ENCODE measurements around the gene HLA-E.
"Not testable (repeated sequence)": the region's sequence is repeated elsewhere in the genome, so short reads cannot be mapped to it uniquely, and the experiment has no call there.

Gene HLA-E

GRCh38 chr6:30500421-30501355 lies 11.4 kb downstream of the HLA-E start:
- in situ Hi-C loops (cut with MboI; ENCODE audit: low sequenced_read_pairs) = no loop called here

GRCh38 chr6:30507849-30508827 lies 18.8 kb downstream of the HLA-E start:
- in situ Hi-C loops (cut with MboI; ENCODE audit: low sequenced_read_pairs) = no loop called here

GRCh38 chr6:30508890-30509736 lies 19.8 kb downstream of the HLA-E start:
- in situ Hi-C loops (cut with MboI; ENCODE audit: low sequenced_read_pairs) = no loop called here

- in situ Hi-C loops (cut with MboI; ENCODE audit: low sequenced_read_pairs) = no loop called here
Observed at GRCh38 chr6:30510419-30511168, 21.3 kb downstream of the HLA-E start.

- in situ Hi-C loops (cut with MboI; ENCODE audit: low sequenced_read_pairs) = no loop called here
Observed at GRCh38 chr6:30511169-30511546, 21.8 kb downstream of the HLA-E start.

GRCh38 chr6:30513451-30513850 lies 24.1 kb downstream of the HLA-E start:
- in situ Hi-C loops (cut with MboI; ENCODE audit: low sequenced_read_pairs) = no loop called here

- in situ Hi-C loops (cut with MboI; ENCODE audit: low sequenced_read_pairs) = no loop called here
Observed at GRCh38 chr6:30515106-30515505, 25.8 kb downstream of the HLA-E start.

- in situ Hi-C loops (cut with MboI; ENCODE audit: low sequenced_read_pairs) = no loop called here
Observed at GRCh38 chr6:30515944-30516753, 26.8 kb downstream of the HLA-E start.

- in situ Hi-C loops (cut with MboI; ENCODE audit: low sequenced_read_pairs) = not testable (repeated sequence)
Observed at GRCh38 chr6:30516754-30517076, 27.4 kb downstream of the HLA-E start.

- in situ Hi-C loops (cut with MboI; ENCODE audit: low sequenced_read_pairs) = not testable (repeated sequence)
Observed at GRCh38 chr6:30517767-30518504, 28.6 kb downstream of the HLA-E start.

GRCh38 chr6:30518505-30519145 lies 29.3 kb downstream of the HLA-E start:
- in situ Hi-C loops (cut with MboI; ENCODE audit: low sequenced_read_pairs) = not testable (repeated sequence)

GRCh38 chr6:30520522-30520921 lies 31.2 kb downstream of the HLA-E start:
- in situ Hi-C loops (cut with MboI; ENCODE audit: low sequenced_read_pairs) = no loop called here

GRCh38 chr6:30521082-30521481 lies 31.8 kb downstream of the HLA-E start:
- in situ Hi-C loops (cut with MboI; ENCODE audit: low sequenced_read_pairs) = not testable (repeated sequence)

GRCh38 chr6:30521952-30522351 lies 32.6 kb downstream of the HLA-E start:
- in situ Hi-C loops (cut with MboI; ENCODE audit: low sequenced_read_pairs) = not testable (repeated sequence)

- in situ Hi-C loops (cut with MboI; ENCODE audit: low sequenced_read_pairs) = not testable (repeated sequence)
Observed at GRCh38 chr6:30526444-30526843, 37.1 kb downstream of the HLA-E start.

- in situ Hi-C loops (cut with MboI; ENCODE audit: low sequenced_read_pairs) = not testable (repeated sequence)
Observed at GRCh38 chr6:30529349-30529875, 40.1 kb downstream of the HLA-E start.

GRCh38 chr6:30530014-30530413 lies 40.7 kb downstream of the HLA-E start:
- in situ Hi-C loops (cut with MboI; ENCODE audit: low sequenced_read_pairs) = loop anchor here (5.0 kb wide), 1 partner anchor 33 kb away; no protein-coding TSS in a partner anchor

Measured in HL-60/S4 treated with phorbol 12-myristate 13-acetate at 8.2 ng/mL for 4 days and 3 days (cell line).